Stimulated activated CD4-positive, alpha-beta T cell treated with anti-CD3 and anti-CD28 coated beads, TNF-alpha, amount 100 ng/mL, for 24 hours (primary cell): Measurements from ENCODE around the gene TTYH2.

Experiments
- DNase-seq, 3 experiments: peaks; one replicate each; pipeline ENCODE4 v3.0.0-alpha.2; 2020; ENCODE audit warnings: low read depth in 3 of 3

The TTYH2 gene

DNA sequence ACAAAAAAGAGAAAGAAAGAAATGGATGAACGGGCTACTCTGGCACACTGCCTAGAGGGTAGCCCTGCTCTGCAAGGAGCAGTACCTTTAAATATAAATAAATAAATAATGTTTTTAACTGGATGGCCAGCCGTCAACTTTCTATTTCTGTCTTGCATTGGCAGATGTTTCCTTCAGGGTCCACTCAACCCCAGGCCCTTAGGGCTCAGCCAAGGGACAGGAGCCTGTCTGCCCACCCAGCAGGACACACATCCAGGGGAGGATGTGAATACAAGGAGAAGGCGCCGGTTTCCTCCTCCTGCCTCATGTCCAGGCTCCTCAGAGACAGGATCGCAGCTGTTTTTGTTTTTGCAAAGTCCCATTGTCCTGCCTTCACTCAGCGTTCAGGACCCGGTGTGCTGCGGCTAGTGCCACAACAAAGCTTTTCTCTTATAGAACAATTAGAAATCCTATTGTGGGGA lies 22.6 kb downstream of the TTYH2 start:
- DNase-seq: no peak

DNA sequence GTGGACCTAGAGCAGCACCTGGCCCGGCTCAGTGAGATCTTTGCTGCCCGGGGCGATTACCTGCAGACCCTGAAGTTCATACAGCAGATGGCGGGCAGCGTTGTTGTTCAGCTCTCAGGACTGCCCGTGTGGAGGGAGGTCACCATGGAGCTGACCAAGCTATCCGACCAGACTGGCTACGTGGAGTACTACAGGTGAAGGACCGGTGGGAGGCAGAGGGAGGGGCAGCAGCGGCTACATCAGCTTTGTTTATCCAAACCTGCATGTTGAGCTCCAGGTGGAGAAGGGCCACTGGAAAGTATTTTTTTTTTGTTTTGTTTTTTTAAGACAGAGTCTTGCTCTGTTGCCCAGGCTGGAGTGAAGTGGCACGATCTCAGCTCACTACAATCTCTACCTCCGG lies 23.9 kb downstream of the TTYH2 start:
- DNase-seq: no peak

DNA sequence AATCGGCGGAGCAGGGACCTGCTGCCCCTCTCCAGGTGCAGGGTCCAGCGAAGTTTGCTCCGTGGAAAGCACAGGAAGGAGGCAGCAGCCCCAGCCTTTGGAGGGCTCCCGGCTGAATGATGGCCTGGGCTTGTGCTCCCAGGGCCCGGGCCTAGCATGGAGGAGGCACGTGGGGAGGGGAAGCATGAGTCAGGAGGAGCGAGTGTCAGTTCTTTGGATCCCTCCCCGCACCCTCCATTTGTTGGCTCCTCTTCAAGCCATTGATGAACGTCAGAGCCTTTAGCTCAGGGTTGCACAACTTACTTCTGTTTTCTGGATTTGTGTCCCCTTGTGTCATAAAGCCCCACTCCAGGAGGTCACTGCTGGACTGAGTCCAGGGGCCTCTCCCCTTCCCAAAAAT lies 25.8 kb downstream of the TTYH2 start:
- no peak for DNase-seq

DNA sequence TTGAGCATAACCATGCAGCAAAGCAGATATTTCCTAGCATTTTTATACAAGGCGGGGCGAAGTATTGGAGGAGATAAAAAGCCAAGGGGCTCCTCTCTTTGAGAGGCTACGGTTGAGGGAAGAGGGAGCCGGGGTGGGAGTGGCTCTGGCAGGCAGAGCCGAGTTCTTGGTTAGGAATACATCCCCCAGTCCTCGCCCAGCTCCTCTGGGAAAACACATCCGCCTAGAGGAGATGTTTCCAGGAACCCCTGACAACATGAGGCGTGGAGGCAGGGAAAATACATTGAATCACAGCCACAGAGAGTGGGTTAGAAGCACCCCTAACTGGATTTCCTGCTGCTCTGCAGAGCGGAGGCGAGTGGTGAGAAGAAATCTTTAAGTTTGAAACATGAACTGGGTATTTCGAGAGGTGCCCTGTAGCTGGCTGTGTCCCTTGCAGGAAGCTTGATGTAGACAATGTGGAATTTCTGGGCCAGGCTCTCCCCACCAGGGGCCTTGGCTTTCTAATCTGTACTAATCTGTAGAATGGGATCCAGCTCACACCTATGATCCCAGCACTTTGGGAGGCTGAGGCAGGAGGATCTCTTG lies 27.3 kb downstream of the TTYH2 start:
- no peak for DNase-seq

DNA sequence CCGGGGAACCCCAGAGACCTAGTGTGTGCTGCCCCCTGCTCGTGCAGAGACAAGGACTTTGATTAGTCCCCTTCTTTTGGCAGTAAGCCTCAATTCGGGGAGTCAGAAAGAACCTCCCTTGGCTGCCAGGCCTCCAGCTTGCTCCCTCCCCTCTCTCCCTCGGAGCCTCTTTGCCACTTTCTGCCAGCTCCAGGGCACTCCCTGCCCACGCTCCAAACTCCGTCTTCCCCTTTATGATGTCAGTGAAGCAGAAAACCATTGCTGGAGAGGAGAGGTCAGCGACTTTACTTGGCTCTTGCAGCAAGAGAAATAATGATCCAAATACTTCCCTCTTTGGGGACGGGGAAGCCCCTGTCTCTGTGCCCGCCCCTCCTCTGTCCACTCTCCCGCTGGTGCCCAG lies 28.1 kb downstream of the TTYH2 start:
- no peak for DNase-seq

DNA sequence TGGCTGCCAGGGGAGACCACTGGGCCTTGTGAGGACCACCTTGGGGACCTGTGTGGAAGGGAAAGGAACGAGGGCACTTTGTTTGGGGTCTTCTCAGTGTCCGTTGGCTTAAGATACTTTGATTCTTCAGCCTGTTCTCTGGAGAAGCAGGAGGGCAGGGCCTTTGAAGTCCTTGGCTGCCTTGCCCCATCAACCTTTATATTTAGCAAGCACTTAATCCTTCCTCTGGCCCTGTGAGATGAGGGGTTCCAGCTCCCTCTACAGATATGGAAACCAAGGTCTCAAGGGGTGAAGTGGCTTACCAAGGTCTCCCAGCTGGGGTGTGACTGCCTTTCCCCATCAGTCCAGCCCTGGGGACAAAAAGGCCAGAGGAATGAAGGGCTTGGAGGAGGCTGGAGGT lies 28.5 kb downstream of the TTYH2 start:
- DNase-seq: no peak

DNA sequence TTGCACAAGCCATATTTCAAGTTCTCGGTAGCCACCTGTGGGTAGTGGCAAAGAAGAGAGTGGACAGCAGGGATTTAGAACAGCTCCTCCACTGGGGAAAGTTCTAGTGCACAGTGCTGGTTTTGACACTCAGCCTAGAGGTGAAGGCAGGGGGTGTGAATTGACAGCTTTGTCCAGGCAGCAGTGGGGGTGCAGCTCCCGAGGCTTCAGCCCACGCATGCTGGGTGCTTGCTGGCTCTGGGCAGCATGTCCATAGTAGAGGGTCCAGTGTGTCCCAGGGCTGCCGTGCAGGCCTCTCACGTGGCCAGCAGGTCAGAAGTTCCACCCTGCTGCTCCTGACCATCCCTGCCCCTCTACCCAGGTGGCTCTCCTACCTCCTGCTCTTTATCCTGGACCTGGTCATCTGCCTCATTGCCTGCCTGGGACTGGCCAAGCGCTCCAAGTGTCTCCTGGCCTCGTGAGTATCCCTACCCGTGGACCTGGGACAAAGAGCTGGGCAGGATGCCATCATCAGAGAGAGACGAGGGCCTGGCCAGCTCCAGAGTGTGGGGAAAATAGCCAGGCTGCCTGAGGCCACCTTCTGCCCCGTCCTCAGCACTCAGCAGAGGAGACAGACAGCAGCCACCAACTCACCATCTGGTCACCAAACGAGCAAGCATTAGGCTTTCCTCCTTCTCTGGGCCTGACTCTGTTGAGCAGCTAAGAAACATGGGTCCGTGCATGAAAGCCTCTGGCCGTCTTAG lies 29.8 kb downstream of the TTYH2 start:
- DNase-seq: no peak

DNA sequence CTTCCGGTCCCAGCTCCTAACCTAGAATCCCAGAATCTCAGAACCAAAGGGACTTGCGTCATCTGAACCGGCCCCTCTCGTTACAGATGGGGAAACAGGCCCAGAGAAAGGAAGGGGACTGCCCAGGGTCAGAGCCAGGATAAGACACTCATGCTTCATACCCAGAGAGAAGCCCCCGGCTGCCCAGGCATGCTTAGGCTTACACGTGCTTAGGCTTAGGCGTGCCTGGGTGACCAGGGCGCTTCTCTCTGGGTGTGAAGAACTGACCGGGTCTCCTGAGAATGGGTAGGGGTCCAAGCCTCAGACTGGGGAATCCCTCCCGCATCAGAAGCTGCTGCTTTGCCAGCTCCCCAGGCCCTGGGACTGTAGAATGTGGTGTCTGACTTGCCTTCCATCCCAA lies 30.8 kb downstream of the TTYH2 start:
- DNase-seq: no peak

DNA sequence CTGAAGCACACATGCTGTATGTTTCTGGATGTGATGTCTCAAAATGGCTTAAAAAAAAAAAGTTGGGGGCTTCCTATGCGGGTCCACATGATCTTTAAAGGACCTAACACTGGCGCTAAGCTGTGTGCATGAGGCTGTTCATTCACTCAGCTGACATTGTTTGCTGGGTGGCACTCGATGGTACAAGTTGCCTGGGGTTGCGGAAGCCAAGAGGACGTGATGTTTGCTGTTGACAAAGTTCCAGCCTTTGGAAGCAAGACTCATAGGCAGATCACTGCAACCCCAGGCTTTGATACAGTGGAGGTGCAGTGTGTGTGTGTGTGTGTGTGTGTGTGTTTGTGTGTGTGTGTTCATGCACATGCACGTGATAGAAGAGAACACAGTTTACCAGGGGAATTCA lies 31.2 kb downstream of the TTYH2 start:
- DNase-seq: no peak

DNA sequence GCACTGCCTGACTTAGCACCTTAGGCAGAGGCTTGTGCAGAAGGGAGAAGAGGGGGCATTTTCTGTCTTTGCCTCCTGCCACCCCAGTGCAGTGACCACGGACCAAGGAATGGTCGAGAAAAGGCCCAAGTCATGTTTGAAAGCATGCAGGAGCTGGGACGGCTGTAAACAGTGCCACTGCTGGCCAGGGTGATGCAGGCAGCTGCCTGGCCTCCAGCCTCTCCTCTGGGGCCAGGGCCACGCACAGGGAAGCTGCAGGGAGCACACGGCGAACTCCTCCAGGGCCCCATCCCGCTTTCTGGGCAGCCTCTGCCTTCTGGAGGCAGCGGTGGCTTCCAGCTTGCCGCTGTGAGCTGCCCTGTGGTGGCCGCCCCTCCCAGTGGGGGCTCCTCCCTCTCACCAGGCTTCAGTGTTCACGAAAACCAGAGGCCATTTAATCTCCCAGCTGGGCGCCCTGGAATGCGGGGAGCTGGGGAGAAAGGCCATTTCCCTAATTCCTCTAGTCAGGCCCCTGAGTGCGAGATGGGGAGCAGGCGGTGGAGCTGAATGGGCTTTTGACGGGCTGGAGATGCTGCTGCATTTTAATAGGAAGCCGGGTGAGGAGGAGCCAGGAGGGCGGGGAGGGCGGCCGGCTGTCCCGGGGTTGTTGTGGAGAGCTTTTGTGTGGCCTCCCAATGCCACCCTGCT lies 31.9 kb downstream of the TTYH2 start:
- DNase-seq: no peak

DNA sequence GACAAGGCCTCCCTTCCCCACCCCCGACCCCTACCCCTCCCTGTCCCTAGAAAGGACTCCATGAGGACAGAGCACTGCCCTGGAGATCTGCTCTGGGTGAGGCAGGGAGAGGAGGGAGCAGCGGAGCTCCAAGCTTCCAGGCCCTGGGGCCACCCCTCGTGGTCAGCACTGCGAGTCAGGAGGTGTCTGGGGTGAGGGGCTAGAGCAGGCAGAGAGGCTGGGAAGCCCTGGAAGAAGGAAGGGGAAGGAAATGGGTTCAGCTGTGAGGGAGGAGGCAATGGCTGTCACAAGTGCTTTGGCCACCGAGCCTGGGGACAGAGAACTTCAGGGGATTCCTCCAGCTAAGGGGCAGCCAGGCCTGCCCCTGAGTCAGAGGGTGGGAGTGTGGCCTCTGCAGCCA lies 32.5 kb downstream of the TTYH2 start:
- no peak for DNase-seq

DNA sequence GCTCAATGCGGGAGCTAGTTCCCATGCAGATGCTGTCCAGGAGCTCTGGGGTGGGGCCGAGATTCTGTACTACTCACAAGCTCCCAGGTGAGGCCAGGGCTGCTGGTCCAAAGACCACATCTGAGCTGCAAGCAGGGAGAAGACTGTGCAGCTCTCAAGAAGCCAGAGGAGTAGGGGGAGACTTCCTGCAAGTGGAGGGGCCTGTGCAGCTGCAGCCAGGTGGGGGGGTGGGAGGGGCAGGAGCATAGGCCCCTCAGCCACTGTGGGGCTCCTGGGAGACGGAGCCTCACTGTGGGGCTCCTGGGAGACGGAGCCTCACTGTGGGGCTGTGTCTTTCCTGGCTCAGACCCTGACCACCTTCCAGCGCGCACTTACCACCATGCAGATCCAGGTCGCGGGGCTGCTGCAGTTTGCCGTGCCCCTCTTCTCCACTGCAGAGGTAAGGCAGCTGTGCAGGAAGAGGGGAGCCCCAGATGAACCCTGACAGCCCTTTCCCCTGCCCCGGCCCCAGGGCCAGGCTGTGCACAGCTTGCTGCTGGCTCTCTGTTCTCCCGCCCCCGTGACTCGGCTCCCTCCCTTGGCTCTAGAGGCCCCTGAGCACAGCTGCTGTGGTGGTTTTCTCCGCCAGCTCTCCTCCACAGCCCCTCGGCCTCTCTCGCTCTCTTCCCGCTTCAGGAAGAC lies 36.4 kb downstream of the TTYH2 start:
- DNase-seq: no peak

DNA sequence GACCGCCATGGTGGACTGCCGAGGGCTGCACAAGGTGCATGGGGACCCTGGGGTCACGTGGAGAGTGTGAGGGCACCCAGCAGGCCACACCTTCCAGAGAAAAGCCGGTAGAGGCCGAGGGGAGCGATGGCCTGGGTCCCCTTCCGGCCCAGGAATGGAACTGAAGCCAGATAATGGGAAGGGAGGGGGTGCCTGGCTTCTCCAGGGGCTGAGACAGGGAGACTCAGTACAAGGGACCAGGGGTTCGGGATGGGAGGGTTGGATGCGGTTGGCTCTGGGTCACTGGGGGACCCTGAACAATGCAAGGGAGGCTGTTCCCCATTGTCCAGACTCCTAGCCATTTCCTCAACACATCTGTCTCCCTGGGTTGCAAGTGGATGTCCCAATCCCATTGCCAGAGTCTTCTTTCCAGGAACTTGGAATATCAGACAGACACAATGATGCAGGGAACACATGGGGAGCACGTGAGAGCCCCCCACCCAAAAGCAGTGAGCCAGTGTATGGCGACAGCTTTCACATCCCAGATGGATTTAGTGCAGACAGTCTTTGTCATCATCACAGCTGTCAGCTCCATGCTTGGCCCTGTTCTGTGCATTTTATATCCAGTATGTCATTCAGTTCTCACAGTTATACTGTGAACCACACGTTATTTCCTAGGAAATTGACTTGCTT lies 37.1 kb downstream of the TTYH2 start:
- no peak for DNase-seq

DNA sequence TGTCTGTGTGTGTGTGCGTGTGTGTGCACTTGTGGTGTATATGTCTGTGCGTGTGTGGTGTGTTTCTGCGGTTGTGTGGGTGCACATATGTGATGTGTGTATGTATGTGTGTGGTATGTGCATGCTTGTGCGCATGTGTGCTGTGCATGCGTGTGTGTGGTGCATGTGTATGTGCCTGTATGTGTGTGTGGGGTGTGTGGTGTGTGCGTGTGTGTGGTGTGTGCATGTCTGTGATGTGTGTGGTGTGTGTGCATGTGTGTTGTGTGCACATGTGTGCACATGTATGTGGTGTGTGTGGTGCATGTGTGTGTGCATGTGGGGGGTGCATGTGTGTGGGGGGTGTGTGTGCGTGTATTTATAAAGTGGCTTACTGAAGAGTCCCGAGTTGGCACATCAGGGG lies 37.7 kb downstream of the TTYH2 start:
- DNase-seq: no peak

DNA sequence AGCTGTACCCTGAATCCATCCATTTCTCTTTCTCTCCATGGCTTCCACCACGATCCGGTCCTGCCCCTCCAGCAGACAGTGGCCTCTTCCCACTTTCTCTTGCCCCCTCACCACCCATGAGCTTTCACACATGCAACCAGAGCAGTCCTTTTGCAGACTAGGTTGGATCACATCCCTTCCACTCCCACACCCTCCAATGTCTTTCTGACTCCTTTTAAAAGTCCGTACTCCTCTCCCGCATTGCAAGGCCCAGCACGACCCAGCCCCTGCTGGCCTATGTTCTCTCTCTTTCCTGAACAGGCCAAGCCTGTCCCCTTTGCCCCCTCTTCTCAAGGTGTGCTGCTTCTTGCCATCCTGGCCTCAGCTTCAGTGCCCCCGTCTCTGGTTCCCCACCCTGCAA lies 38.2 kb downstream of the TTYH2 start:
- DNase-seq: no peak

DNA sequence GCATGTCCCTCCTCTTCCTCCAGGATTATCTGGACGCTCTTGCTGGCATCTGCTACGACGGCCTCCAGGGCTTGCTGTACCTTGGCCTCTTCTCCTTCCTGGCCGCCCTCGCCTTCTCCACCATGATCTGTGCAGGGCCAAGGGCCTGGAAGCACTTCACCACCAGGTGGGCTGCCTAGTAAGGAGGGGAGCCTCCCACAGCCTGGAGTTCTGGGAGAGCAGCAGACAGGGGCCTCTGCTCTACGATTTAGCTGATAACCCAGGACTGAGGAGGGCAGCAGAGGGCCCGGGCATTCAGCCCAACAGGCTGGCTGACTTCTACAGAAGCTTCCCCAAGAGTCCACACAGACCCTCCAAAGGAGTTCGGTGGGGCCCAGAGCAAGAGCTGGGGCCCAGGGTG lies 38.8 kb downstream of the TTYH2 start:
- DNase-seq: no peak

DNA sequence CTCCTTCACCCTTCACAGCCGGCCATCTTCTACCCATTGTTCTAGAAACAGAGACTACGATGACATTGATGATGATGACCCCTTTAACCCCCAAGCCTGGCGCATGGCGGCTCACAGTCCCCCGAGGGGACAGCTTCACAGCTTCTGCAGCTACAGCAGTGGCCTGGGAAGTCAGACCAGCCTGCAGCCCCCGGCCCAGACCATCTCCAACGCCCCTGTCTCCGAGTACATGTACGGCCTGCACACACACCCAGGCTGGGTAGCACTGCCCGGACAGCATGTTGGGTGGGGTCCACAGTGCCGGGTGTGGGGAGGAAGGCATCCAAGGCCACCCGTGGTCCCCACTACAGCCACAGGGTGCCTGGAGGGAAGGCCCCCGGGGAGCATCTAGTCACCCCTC lies 39.7 kb downstream of the TTYH2 start:
- DNase-seq: no peak

DNA sequence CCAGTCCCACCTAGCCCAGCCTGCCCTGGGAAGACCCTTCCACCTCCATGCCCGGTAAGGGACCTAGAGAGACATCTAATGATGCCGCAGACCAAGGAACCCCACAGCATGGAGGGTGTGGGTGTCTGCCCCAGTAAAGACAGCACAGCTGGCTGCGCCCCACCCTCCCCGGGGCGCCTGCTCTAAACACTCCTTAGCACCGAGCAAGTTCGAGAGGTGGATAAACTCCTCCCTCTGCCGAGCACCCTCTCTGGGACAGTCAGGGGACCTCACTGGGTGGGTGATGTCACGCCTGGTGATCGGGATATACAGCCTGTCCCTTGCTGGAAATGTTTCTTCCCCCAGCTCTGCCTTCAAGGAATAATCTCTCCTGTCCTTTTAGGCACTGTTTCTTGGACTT lies 43.9 kb downstream of the TTYH2 start:
- no peak for DNase-seq

DNA sequence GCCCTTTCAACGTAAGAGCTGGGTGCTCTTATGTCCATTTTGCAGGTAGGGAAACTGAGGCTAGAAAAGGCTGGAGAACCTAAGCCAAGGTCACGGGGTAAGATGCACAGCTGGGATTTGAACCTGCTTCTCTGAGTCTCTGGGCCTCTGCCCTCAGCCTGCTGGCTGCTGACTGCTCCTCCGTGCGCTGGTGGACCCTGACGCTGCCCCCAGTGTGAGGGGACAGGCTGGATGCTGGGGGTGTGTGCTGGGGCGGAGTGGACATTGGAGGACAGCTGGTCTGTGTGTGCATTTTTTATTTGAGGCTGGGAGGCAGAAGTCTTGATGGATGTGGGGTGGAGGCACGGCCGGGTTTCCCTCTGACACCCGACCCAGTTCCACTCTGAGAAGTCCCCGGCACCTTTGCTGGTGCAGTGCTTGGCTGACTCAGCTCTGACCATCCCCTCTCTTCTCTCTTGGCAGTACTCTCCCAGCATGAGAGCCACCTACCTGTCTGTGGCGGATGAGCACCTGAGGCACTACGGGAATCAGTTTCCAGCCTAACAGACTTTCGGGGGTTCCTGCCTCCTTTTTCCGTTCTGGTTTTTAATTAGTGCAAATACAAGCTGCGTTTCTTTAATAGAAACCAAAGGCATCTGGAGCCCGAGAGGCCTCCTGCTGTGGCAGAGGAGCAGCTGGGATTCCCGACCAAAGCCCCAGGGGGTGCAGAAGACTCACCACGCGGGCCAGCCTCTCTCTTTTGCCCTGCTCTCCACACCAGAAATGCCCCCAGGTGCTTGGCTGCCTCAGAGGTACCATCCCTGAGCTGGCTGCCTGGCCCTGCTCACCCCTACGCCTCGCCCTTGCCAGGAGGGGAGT lies 46.5 kb downstream of the TTYH2 start:
- DNase-seq: no peak

DNA sequence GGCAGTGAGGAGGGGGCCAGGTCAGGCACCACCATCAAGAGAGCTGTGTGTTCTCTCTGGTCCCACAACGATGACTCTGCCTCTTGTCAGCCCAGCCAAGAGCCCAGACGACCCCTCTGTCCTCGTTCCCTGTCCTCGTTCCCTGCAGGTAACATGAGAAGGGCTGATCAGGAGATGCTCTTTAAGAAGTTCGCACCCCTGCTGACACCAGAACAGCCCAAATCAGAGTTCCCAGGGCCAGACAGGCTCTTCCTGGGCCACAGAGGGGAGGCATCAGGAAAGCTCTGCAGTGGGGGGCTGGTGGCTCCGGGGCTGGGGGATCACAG lies 47.1 kb downstream of the TTYH2 start:
- no peak for DNase-seq

DNA sequence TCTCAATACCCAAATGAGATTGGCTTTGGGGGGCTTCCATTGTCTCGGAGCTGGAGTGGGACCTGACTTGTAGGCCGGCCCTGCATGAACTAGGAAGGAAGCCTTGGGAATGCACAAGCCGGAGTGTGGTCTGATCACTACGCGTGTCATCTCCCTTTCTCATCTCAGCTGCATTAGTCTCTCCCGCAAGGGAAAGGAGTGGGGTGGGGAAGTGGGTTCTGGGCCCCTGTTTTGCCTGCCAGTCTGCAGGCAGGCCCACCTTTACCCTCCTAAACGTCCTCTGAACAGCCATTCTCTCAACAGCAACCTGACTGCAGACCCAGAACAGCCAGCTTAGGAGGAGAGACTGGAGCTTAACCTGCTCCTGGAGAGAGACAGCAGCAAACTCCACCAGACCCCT lies 49.2 kb downstream of the TTYH2 start:
- DNase-seq: no peak
